ENCODE results near the gene CPA5. TPM values are rescaled to one million over a fixed set of nuclear protein-coding genes. Genes with fewer than 3 reads are reported as not detected.

CPA5 gene
- total and polyA plus RNA-seq, 2 of the 8 experiments (the other 6 are each of a cell fraction or from before 2014, with no cell fraction given) = 0.12 TPM; not detected in 1

GRCh38 chr7:130332259-130333053, 12.2 kb upstream of the CPA5 start:
- Histone ChIP-seq H2BK20ac (ENCODE audit: low read length) (no peak overlapping the region), H2AFZ (ENCODE audit: low read length) (no peak overlapping the region), H3K36me3 (ENCODE audit: control insufficient read depth in 2 of 4, insufficient read depth in 4 of 4, low read length in 3 of 4) (no peaks in the 10 kb centered on the region), H3K23me2 (ENCODE audit: low read depth, low read length) (no peaks in the 10 kb centered on the region), H3K27me3 (replicated peaks in 1 of 4; ENCODE audit: control insufficient read depth in 3 of 4, extremely low read depth in 1 of 4, insufficient read depth in 3 of 4, low read length in 3 of 4) (no peaks in the 10 kb centered on the region), H3K23ac (ENCODE audit: insufficient read length) (no peak overlapping the region), H4K20me1 (replicated peaks in 1 of 2; ENCODE audit: control insufficient read depth in 1 of 2, insufficient read depth in 2 of 2, low read length in 2 of 2) (no peaks in the 10 kb centered on the region), H3K4me1 (replicated peaks in 1 of 4; ENCODE audit: control insufficient read depth in 3 of 4, insufficient read depth in 4 of 4, low read length in 3 of 4) (peaks cover 0 to 2% (median under 1%) of the 10 kb centered on the region in 4 experiments; a peak in 1 of 7 replicates), H4K5ac (ENCODE audit: insufficient read length, low read depth, low read length) (no peak overlapping the region), H3K14ac (ENCODE audit: insufficient read length) (no peak overlapping the region), H3K18ac (ENCODE audit: extremely low read depth, low read length) (no peak overlapping the region), H2BK15ac (ENCODE audit: low read length) (no peak overlapping the region), H2BK12ac (ENCODE audit: low read depth, low read length) (no peak overlapping the region), H4K91ac (replicated peaks; ENCODE audit: insufficient read length, low read length) (no peak overlapping the region), H2BK120ac (replicated peaks; ENCODE audit: low read depth, low read length) (no peak overlapping the region), H2AK5ac (ENCODE audit: low read depth, low read length) (no peak overlapping the region), H3K79me2 (ENCODE audit: control insufficient read depth in 1 of 2, insufficient read depth in 2 of 2, low read length in 2 of 2) (no peaks in the 10 kb centered on the region), H4K8ac (ENCODE audit: extremely low read depth, insufficient read depth, low read length) (no peak overlapping the region), H3K4me3 (ENCODE audit: extremely low read depth in 1 of 4, insufficient read depth in 2 of 4, low read depth in 3 of 4, low read length in 4 of 4) (no peak overlapping the region), H3K27ac (ENCODE audit: low read depth, low read length) (no peak overlapping the region), H3K56ac (replicated peaks; ENCODE audit: insufficient read length, low read depth, low read length) (no peak overlapping the region), H2BK5ac (ENCODE audit: low read depth, low read length) (no peak overlapping the region), H3K79me1 (ENCODE audit: low read depth, low read length) (no peaks in the 10 kb centered on the region), H3K4me2 (ENCODE audit: insufficient read depth in 1 of 2, low read depth in 2 of 2, low read length in 2 of 2) (no peak overlapping the region), H3K4ac (replicated peaks; ENCODE audit: insufficient read length, low read depth, low read length) (no peak overlapping the region), H3K9ac (replicated peaks in 1 of 4; ENCODE audit: extremely low read depth in 1 of 4, low read depth in 3 of 4, low read length in 3 of 4) (no peak overlapping the region), H3K9me3 (ENCODE audit: insufficient read depth in 2 of 2, low read depth in 1 of 2, low read length in 1 of 2) (no peaks in the 10 kb centered on the region)
- POLR2A ChIA-PET (ENCODE audit: partially characterized antibody) = interaction anchor here (0.6 kb wide), 1 partner anchor 381 kb away, joined by 5 read pairs; no protein-coding TSS in a partner anchor
- CTCF ChIA-PET (ENCODE audit: partially characterized antibody) = interaction anchor here (0.9 to 1.7 kb wide), 4 partner anchors 10 to 159 kb away, joined by 3 read pairs; partner anchors contain the start of gene CPA1
- FAIRE-seq (no peak), DNase-seq (ENCODE audit: low read depth in 1 of 2, low spot score in 2 of 2) (no peak)
- WGBS, 2 experiments (ENCODE audit: extremely low coverage in 1 of 2, insufficient coverage in 1 of 2, insufficient read length in 1 of 2, insufficient replicate concordance in 2 of 2, low coverage in 1 of 2, low lambda C conversion rate in 2 of 2, missing lambda C conversion rate in 1 of 2) = 85% methylated on average over 4 of the region's 4 CpGs; no CpG with 5 or more reads in 1 of the 2 experiments
- TF ChIP-seq KDM4A (IDR thresholded peaks at IDR 0.05; ENCODE audit: low read depth, low read length, severe bottlenecking) = no peak
- TF ChIP-seq NANOG (IDR thresholded peaks at IDR 0.05; ENCODE audit: insufficient read depth, low read depth, low read length, poor library complexity, severe bottlenecking) = no peak
- no peak for TF ChIP-seq TEAD4 (IDR thresholded peaks at IDR 0.05; ENCODE audit: low read depth, low read length)
- TF ChIP-seq KDM1A (IDR thresholded peaks at IDR 0.05; ENCODE audit: borderline replicate concordance, low read length) = no peak
- TF ChIP-seq ATF3 (IDR thresholded peaks at IDR 0.05; ENCODE audit: insufficient read depth, low read depth, low read length) = no peak
- TF ChIP-seq ATF2 (IDR thresholded peaks at IDR 0.05; ENCODE audit: low read length) = no peak
- TF ChIP-seq SP4 (IDR thresholded peaks at IDR 0.05; ENCODE audit: low read length) = no peak
- TF ChIP-seq POLR2AphosphoS5 (IDR thresholded peaks at IDR 0.05; ENCODE audit: low read depth, low read length) = no peak

Measured in H1 (cell line).